Neural cell (in vitro differentiated cells): ENCODE results near the gene RBM3.

ENCODE experiments used
- POLR2AphosphoS5 ChIP-seq: IDR thresholded peaks from 2 replicates; pipeline ENCODE4 v1.6.1; 2012
- SMC3 ChIP-seq: fragments of 450-650 bp; conservative IDR thresholded peaks from 2 replicates; pipeline ENCODE4 v1.6.1; 2014; ENCODE audit warnings: antibody characterized with exemption, mild to moderate bottlenecking, moderate library complexity; ENCODE audit not compliant: poor library complexity
- TAF1 ChIP-seq: IDR thresholded peaks from 2 replicates; pipeline ENCODE4 v1.6.1; 2012; ENCODE audit warnings: low read depth
- TF ChIP-seq, protein P1 (sequence below): fragments of 450-650 bp; IDR thresholded peaks from 2 replicates; pipeline ENCODE4 v1.5.1; 2014; ENCODE audit warnings: antibody characterized with exemption, mild to moderate bottlenecking, moderate library complexity; ENCODE audit not compliant: poor library complexity, severe bottlenecking

DNA sequence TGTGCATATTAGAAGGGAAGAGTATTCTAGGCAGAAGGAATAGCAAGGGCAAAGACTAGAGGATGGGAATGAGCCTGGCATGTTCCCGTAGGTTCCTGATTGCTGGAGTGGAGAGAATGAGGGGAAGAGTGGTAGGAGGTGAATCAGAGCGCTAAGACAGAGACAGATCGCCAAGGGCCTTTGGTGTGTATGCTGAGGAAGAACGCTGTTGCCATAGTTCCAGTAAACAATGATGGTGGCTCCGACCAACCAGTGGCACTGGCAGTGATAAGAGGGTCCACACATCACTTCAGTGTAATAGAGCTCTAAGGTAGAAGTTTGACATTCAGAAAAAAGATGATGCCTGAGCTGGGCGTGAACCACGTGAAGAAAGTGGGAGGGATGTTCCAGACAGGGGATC, 33.8 kb upstream of the RBM3 start:
- TF ChIP-seq, protein P1, sequence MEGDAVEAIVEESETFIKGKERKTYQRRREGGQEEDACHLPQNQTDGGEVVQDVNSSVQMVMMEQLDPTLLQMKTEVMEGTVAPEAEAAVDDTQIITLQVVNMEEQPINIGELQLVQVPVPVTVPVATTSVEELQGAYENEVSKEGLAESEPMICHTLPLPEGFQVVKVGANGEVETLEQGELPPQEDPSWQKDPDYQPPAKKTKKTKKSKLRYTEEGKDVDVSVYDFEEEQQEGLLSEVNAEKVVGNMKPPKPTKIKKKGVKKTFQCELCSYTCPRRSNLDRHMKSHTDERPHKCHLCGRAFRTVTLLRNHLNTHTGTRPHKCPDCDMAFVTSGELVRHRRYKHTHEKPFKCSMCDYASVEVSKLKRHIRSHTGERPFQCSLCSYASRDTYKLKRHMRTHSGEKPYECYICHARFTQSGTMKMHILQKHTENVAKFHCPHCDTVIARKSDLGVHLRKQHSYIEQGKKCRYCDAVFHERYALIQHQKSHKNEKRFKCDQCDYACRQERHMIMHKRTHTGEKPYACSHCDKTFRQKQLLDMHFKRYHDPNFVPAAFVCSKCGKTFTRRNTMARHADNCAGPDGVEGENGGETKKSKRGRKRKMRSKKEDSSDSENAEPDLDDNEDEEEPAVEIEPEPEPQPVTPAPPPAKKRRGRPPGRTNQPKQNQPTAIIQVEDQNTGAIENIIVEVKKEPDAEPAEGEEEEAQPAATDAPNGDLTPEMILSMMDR, result no peak
- TF ChIP-seq POLR2AphosphoS5 (no peak), TAF1 (no peak), SMC3 (no peak)
